HG03469 (cell line): ENCODE results near the gene KBTBD12.

Experiments used
- ATAC-seq: cut with Tn5 transposase; IDR thresholded peaks from one replicate; pipeline ENCODE4 v1.9.1; 2021; ENCODE audit warnings: mild to moderate bottlenecking, moderate library complexity, moderate number of reproducible peaks; ENCODE audit not compliant: unreplicated experiment

The KBTBD12 gene

DNA sequence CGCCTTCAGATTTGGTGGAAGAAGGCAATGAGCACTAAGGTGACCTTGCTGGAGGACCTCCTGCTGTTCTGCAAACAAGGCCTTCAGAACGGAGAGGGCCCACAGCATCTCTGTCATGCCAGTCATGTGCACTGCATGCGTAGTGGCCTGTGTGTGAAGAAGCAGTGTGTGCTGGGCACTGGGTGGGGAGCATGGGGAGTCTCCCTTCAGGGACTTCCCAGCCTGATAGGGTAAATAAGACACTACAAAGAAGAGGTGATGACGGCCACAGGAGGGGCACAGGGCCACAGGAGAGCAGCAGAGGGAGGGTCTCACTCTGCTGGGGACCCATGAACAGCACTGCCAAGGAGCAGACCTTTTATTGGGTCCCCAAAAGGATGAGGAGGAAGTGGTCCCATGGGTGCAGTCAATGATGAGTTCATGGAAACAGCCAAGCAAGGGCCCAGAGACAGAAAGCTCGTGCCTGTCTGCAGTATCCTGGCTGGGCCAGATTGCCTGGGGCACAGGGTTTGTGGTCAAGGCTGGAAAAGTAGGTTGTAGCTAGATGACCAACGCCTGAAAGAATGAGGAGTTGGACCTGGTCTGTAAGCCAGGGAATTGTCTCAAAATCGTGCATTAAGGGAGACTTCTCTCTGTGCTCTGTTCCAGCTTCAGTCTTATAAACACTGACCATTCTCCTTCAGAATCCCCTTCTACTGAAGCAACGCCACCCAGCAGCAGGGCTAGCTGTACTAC lies 69.4 kb downstream of the KBTBD12 start:
- no peak for ATAC-seq

DNA sequence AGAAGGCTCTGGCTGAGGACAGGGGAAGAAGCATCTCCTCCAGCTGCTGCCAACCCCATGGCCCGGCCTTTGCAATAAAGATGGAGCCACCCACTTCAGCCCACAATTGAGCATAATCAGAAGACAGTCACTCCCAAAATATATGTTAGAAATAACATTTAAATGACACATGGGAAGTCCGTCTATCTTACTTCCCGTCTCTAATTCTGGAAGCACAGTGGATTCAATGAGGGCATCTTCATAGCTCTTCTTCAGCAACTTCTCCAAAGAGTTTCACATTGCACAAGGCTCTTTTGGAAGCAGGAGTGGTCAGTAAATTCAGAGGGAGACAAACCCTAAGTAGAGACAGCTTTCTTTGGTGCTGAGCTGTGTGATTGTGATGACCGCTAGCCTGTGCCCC lies 70.2 kb downstream of the KBTBD12 start:
- no peak for ATAC-seq

DNA sequence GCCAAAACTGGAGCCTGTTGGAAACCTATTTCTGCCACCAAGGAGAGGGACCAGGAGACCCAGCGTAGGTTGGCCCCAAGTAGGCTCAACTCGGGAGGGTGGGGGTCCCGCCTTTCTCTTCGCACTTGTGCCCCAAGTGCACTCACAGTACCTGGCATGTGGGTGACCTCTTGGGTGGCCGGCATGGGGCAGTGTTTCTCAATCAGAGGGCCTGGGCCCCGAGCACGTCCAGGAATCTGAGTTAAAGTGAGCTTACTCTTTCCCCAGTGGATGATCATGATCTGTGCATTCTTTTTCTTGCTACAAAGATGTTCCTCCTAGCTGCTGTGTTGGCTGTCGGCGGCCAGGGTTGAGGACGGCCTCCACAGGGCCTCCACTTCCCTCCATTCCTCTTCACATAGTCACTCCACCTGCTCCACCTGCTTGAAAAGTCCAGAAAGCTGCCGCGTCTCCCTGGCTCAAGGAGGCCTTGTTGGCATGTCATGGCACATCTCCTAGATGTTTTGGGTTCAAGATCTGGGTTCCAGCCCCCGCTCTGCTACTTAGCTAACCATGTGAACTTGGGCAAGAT lies 70.7 kb downstream of the KBTBD12 start:
- ATAC-seq, result no peak

DNA sequence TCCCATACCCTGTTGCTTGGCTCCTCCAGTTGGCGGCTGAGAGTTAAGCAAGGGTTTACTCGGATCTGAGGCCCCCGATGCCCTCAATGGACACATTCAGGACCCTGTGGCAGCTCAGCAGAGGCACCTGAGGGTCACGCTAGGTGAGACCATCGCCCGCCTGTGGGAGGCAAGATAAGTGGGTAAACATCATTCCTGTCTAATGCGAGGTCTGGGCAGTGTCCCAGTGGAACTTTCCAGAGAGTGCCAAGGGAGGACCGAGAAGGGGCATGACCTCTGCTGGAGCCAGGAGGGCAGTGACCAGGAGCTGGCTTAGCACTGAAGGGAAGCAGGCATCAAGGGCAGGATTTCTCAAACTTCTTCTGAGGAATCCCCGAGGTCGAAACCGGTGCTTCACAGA lies 71.8 kb downstream of the KBTBD12 start:
- ATAC-seq, result no peak

DNA sequence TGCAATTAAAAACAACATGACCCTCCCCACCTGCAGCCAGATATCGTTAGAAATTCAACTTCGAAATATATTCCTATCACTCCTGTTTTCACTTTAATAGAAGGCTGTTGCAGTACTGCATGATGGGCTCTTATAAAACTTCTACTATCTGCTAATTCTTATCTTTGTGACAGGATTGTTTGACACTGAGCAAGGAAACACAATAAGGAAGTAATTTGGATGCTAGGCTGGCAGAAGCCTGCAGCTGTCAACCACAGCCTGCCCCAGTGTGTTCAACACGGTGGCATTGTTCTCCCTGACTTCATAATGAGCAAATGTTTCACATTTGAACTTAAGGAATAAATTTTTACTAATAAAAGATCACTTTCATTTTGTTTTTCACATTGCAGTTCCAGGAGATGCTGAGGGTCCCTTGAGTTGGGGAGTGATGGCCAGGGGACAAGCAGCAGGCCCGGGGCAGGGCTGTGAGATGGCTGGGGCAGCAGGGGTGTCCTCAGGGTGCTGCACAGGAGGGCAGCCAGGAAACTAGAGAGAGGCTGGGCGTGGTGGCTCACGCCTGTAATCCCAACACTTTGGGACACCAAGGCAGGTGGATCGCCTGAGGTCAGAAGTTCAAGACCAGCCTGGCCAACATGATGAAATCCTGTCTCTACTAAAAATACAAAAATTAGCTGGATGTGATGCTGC lies 72.4 kb downstream of the KBTBD12 start:
- no peak for ATAC-seq

DNA sequence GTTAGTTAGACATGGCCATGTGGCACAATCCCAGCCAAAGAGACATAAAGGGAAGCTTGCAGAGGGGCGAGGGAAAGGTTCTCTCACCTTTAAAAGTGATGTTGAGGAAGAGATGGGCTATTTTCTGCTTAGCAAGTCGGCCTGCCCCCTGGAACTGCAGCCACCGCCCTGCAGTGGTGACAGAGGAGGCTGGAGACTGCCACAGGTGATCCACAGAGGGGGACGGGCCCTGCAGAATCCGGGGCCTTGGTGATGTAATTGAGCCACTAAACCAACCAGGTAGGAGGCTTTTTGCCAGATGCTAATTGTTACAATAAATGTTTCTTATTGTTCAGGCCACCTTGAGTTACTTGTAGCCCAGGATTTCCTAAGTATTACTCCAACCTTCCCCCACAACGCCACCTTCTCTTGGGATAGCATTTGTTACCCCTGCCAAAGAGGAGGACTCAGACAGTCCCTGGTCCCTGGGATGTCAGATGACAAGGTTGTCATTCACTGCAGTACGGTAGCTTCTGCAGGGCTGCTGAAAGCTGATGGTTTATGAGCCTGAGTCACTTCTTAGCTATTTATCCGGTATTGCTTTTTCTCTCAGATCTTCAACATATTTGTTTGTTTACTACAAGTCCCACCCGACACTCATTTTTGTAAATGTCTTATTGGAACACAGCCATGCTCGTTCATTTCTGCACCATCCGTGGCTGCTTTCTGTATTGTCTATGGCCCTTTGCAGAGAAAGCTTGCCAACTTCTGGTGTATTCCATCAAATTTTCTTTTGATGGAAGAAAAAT lies 73.9 kb downstream of the KBTBD12 start:
- ATAC-seq, result no peak

DNA sequence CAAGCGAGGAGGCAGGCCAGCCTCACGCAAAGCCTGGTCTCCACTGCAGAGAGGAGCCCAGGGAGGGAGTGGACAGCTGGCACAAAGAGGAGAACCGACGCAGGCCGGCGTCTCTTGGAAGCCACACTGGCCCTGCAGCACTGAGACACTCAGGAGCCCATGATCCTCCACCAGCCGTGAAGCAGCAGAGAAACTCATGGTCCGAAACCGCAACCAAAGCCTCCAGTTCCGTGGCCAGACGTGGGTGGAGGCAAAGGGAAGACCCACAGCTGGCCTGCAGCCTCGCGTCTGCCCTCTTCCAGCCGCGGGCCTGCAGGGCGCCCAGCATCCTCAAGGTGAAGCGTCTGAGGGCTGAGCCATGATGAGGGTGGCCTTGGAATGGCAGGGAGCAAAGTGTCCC lies 75.0 kb downstream of the KBTBD12 start:
- no peak for ATAC-seq

DNA sequence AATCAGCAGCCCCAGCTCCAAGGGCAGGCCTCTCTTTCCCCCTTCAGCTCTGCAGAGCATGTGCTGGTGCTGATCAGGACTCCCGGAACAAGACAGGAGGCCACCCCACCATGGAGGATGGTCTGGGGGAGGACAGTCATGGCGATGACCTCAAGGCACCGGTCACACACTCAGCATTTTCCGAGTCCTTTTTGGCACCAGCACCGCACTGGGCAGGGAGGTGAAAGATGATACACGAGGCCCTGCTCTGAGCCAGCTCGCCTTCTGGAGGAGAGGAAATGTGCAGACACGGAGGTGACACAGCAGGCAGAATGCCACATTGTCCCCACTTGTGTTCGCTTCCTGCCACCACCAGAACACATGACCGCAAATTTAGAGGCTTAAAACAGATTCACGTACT lies 75.4 kb downstream of the KBTBD12 start:
- no peak for ATAC-seq

DNA sequence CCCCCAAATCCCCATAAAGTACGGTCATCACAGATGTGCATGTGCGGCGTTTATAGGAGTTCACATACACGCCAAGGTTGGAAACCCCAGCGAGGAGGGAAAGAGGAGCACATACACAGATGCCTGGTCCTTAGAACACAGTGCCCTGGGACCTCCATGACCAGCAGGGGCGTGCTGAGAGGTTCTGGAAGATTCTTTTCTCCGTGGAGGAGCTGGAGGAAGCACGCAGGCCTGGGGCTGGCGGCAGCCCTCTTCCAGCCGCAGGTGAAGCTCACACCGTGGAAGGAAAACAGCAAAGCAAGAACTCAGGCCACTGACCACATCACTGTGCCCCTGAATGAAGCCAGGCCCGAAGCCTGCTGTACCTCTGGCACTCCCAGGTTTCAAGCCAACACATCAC lies 76.2 kb downstream of the KBTBD12 start:
- no peak for ATAC-seq

DNA sequence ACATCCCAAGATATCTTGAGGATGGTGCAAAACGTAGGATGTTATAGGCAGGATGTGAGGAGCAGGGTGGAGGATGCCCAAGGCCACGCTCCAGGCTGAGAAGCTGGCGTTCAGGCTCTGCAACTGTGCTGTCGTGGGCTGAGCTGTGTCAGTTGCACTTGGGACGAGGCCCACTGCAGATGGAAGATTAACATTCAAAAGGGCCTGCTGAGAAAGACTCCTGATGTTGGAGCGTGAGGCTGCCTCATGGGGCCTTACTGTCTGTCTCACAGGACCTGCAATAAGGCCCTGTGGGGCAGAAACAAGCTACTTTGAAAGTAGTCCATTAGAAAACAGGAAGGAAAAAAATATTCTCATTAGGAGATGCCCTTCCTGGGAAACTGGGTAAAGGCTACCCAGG lies 76.6 kb downstream of the KBTBD12 start:
- no peak for ATAC-seq

DNA sequence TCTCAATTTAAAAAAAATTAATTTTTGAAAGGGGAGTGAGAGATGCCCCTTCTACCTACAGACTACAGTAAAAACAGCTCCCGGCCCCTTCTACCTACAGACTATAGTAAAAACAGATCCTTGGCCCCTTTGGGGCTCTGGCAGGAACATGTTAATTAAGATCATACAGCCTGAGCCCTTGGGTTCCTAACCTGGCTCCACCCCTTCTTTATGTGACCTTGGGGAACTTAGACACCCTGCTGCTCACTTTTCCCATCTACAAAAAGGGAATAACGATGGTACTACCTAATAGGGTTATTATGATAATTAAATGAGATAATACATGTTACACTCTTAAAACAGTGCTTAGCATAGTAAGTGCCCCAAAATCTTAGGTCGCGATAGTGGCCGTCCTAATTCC lies 77.1 kb downstream of the KBTBD12 start:
- no peak for ATAC-seq

DNA sequence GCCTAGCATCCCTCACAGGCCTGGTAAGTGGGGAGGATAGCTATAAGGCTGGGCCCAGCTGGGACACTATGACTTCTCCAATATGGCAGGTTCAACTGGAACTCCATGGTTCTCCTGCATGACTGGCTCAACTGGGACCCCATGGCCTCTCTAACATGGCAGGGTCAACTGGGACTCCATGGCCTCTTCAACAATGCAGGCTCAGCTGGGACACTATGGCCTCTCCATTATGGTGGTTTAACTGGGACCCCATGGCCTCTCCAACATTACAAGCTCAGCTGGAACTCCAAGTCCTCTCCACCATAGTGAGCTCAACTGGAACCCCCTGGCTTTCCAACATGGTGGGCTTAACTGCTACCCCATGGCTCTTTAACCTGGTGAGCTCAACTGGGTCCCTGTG lies 79.0 kb downstream of the KBTBD12 start:
- ATAC-seq, result no peak

DNA sequence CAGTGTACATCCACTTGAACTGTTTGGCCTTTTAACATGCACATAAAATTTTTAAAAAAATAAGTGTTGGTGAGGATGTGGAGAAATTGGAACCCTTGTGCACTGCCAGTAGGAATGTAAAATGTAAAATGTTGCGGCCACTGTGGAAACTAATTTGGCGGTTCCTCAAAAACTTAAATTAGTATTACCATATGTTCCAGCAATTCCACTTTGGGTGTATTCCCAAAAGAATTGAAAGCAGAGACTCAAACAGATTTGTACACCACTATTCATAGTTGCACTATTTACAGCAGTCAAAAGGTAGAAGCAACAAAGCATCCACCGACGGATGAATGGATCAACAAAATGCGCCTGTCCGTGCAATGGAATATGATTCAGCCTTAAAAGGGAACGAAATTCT lies 82.0 kb downstream of the KBTBD12 start:
- no peak for ATAC-seq

DNA sequence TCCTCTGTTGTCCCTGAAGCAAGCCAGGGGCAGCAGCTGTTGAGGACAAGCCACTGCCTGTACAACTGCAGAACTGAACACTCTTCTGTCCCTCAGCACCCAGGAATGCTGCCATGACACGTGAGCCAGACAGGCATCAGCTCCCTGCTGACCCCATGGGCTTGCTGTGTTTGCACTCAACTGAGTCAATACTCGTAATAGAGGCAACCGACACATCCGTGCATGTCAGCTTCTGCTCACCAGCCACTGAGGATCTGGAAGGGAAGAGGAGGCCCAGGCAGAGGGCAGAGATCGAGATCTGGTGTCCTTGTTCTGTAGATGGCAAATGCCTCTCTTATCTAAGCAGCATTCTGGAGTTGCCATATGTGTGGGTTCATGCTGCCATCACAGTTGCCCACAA lies 82.9 kb downstream of the KBTBD12 start:
- ATAC-seq, result no peak

DNA sequence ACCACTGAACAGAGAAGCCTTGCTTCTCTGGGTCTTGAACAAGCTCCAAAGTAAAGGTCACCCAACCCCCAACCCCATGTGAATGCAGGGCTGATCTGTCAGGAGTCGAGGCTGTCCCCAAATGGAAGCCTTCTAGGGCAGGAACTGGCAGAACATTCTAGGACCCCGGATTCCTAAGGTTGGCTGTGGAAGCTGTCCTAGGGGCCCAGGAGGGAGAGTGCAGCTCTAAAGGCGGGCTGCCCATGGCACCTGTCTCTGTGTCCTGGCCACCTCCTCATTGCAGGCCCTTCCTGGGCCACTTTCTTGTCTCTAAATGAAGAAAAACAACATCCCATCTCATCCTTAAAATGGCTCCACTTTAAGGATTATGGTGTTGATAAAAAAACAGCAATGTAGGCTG lies 83.6 kb downstream of the KBTBD12 start:
- ATAC-seq, result no peak

DNA sequence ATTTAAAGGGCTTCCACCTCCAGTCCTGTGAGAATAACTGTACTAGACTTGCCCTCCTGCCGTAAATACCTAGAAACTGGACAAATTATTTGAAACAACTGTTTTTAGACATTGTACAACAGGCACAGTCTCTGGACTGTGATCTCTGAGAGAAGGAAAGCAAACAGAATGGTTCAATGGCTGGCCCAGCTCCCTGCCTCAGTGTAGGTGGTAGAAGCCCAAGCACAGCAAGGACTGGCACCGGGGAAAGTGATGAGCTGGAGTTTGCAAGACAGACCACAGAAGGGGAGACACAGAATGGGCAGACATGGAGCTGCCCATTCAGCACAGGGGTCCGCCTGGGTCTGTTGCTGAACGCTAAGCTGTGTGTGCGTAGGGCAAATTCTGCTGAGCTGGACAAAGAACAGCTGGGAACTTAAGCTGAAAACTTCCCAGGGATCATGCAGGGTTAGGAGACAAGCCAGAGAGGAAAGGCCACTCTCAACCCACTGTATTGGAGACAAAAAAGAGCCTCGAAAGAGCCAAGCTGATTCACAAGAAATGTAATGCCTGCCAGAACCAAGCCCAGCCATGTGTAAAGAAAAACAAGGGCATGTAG lies 84.6 kb downstream of the KBTBD12 start:
- no peak for ATAC-seq

DNA sequence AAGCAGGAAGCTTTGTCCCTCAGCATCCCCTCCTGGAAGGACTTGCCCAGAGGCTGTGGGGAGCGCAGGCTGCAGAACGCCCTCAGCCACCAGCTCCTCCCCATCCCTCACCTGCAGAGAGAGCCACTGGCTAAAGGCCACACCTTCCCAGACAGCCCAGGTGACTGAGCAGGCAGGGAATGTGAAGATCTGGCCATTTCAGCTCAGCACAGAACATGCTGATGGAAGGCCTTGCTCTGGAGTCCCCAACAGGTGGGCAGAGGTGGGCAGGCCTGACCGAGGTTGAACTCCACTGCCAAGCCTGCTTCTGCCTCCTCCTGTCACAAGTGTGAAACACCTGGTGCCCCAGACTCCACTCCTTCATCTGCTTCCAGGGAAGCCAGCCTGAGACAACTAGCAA lies 86.5 kb downstream of the KBTBD12 start:
- no peak for ATAC-seq

DNA sequence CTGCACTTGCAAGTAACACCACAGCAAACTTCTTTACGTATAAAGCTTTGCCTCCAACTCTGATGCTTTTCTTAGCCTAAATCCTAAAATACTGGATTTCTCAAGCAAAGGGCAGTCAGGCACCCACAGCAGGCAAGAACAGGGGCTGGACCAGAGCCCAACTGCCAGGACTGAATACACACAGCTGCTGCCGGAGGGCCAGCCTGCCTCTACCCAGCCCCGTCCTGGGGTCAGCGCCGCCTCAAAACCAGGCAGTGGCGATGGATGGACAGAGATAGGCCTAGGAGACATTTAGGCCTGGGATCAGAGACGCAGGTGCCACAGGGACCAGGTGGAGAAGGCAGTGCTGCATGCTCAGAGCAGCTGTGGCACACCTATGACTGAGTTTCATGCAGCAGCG lies 89.6 kb downstream of the KBTBD12 start:
- ATAC-seq, result no peak

DNA sequence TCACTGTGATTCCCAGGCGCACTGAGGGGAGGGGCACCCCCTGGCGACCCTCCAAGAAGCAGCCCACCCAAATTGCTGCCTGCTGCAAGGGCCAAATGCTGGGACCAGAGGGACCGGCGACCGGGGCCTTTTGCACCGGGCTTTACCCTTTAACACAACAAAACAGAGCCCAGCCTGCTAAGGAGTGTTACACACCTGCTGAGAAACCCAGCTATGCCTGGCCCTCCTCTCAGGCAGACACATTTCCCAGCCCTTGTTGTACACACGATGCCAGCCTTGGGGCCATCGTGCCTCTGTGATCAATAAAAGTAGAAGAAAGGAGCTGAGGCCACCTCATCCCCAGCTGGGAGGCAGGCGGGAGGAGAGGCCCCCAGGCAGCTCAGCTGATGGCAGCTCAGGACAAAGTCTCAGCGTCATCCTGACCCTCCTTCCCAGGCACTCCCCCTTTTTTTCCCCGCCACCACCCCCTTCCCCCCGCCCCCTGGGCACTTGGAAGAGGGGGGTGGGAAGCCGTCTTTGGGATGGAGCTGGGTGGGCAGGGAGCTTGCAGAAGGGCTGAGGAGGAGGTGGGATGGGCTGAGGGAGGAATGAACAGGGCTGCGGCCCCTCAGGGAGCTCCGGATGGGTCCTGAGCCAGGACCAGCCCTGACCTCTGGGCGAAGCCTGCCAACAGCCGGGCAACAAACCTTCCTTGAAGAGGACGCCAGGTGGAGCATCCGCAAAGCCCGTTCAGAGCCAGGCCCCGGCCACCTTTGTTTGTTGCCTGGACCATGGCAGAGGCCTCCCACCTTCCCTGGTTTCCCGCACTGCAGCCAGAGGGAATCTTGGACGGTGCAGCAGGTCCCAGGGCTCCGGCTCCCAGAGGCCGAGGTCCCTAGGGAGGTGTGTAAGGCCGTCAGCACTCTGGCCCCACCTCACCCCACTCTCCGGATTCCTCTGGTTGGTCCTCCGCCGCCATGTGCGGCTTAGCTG lies 91.3 kb downstream of the KBTBD12 start:
- ATAC-seq, result no peak

DNA sequence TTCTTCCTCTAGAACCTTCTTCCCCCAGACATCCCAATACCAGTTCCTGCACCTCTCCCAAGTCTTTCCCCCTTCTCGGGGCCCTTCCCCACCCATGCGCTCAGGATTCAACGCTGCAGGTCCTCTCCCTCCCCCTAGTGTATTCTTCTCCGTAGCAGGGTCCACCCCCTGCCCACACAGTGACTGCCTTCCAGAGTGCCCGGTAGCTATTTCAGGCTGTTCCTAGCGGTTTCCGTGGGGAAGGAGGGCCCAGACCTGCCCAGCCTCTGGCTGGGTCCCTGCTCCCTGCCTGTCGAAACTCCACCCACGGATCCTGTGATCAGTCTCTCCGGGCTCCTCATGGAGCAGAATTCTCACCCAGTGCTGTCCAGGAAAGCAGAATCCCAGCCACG lies 92.0 kb downstream of the KBTBD12 start:
- no peak for ATAC-seq
